ENCODE measurements around the gene AMPD3.
"Not testable (repeated sequence)": the region's sequence is repeated elsewhere in the genome, so short reads cannot be mapped to it uniquely, and the experiment has no call there.

The AMPD3 gene

GRCh38 chr11:10454878-10455631, at the start of gene AMPD3:
TSS of gene AMPD3 (plus strand) at chr11:10455264. CDS start at chr11:10461520, 6,256 bp downstream.
- DNase-seq, result no peak

- peak; percentile 35 to 66 for DNase-seq
These were observed 49.0 kb upstream of the AMPD3 start for GRCh38 chr11:10405865-10406592.

- DNase-seq, result no peak
These were observed 48.0 kb upstream of the AMPD3 start for GRCh38 chr11:10407055-10407454.

- no peak for DNase-seq
These were observed 47.0 kb upstream of the AMPD3 start for GRCh38 chr11:10407749-10408685.

GRCh38 chr11:10409207-10409661, 45.8 kb upstream of the AMPD3 start:
- DNase-seq, result no peak

- no peak for DNase-seq
These were observed 44.8 kb upstream of the AMPD3 start for GRCh38 chr11:10410106-10410843.

- no peak for DNase-seq
These were observed 44.2 kb upstream of the AMPD3 start for GRCh38 chr11:10410844-10411200.

- no peak for DNase-seq
These were observed 42.8 kb upstream of the AMPD3 start for GRCh38 chr11:10412266-10412665.

- DNase-seq, result peak; percentile 10 to 43
These were observed 41.8 kb upstream of the AMPD3 start for GRCh38 chr11:10413268-10413667.

- DNase-seq, result no peak
These were observed 40.9 kb upstream of the AMPD3 start for GRCh38 chr11:10414181-10414580.

- DNase-seq, result no peak
These were observed 40.4 kb upstream of the AMPD3 start for GRCh38 chr11:10414659-10415058.

- no peak for DNase-seq
These were observed 39.2 kb upstream of the AMPD3 start for GRCh38 chr11:10415817-10416392.

- DNase-seq, result no peak
These were observed 36.7 kb upstream of the AMPD3 start for GRCh38 chr11:10418259-10418949.

GRCh38 chr11:10418950-10419310, 36.1 kb upstream of the AMPD3 start:
- no peak for DNase-seq

GRCh38 chr11:10426475-10426874, 28.6 kb upstream of the AMPD3 start:
- DNase-seq, result no peak

- no peak for DNase-seq
These were observed 26.6 kb upstream of the AMPD3 start for GRCh38 chr11:10428453-10428852.

- DNase-seq, result no peak
These were observed 25.5 kb upstream of the AMPD3 start for GRCh38 chr11:10429526-10429925.

- no peak for DNase-seq
These were observed 22.6 kb upstream of the AMPD3 start for GRCh38 chr11:10432493-10432892.

- no peak for DNase-seq
These were observed 22.1 kb upstream of the AMPD3 start for GRCh38 chr11:10432971-10433370.

GRCh38 chr11:10436224-10436623, 18.8 kb upstream of the AMPD3 start:
- DNase-seq, result no peak

GRCh38 chr11:10436683-10437082, 18.4 kb upstream of the AMPD3 start:
- DNase-seq, result not testable (repeated sequence)

- no peak for DNase-seq
These were observed 16.6 kb upstream of the AMPD3 start for GRCh38 chr11:10438458-10438857.

All from stimulated activated CD4-positive, alpha-beta T cell treated with anti-CD3 and anti-CD28 coated beads, Interleukin-4, amount 100 ng/mL, for 4 hours (primary cell).